Hepatic stellate cell (primary cell): ENCODE results near the gene ABCD3.
"Not testable (repeated sequence)": the region's sequence is repeated elsewhere in the genome, so short reads cannot be mapped to it uniquely, and the experiment has no call there.

ENCODE experiments used
- DNase-seq: peaks from one replicate; pipeline ENCODE4 v3.0.0; 2011; ENCODE audit warnings: low spot score

The ABCD3 gene

GRCh38 chr1:94550800-94551241, 132.6 kb downstream of the ABCD3 start:
- DNase-seq = no peak

- DNase-seq = no peak
Observed at GRCh38 chr1:94551449-94551848, 133.3 kb downstream of the ABCD3 start.

GRCh38 chr1:94552071-94552586, 133.9 kb downstream of the ABCD3 start:
- DNase-seq = no peak

- no peak for DNase-seq
Observed at GRCh38 chr1:94553323-94553730, 135.1 kb downstream of the ABCD3 start.

- no peak for DNase-seq
Observed at GRCh38 chr1:94553931-94554330, 135.7 kb downstream of the ABCD3 start.

GRCh38 chr1:94554580-94554979, 136.4 kb downstream of the ABCD3 start:
- DNase-seq = no peak

GRCh38 chr1:94555091-94555490, 136.9 kb downstream of the ABCD3 start:
- no peak for DNase-seq

- no peak for DNase-seq
Observed at GRCh38 chr1:94559921-94560320, 141.7 kb downstream of the ABCD3 start.

- DNase-seq = no peak
Observed at GRCh38 chr1:94560333-94560732, 142.1 kb downstream of the ABCD3 start.

GRCh38 chr1:94562519-94563260, 144.5 kb downstream of the ABCD3 start:
- DNase-seq = no peak

GRCh38 chr1:94565901-94566300, 147.7 kb downstream of the ABCD3 start:
- DNase-seq = no peak

GRCh38 chr1:94566436-94566835, 148.2 kb downstream of the ABCD3 start:
- DNase-seq = not testable (repeated sequence)

GRCh38 chr1:94567975-94568607, 149.9 kb downstream of the ABCD3 start:
- not testable (repeated sequence) for DNase-seq
